Measurements from ENCODE around the gene MRPS30.

- TF ChIP-seq CTCF (conservative IDR thresholded peaks at IDR 0.05; ENCODE audit: low read length): no peak
- no peak for TF ChIP-seq EZH2phosphoT487 (IDR thresholded peaks at IDR 0.05; ENCODE audit: borderline replicate concordance)
Measured at GRCh38 chr5:44842496-44843282, 33.9 kb downstream of the MRPS30 start.

Data from Loucy (cell line).